ENCODE data around the gene CPNE4. TPM values are rescaled to one million over a fixed set of nuclear protein-coding genes. Genes with fewer than 3 reads are reported as not detected.

The CPNE4 gene
- total RNA-seq, 1 experiment from 2014 or later: not detected

GRCh38 chr3:131917006-131917405, 117.8 kb downstream of the CPNE4 start:
- H4K20me1 ChIP-seq (ENCODE audit: low read length): no peaks in the 10 kb centered on the region
- intact Hi-C loops (cut with micrococcal nuclease): no loop called here
- no peaks in the 10 kb centered on the region for H3K9me2 ChIP-seq (replicated peaks; ENCODE audit: low read length)
- no peaks in the 10 kb centered on the region for H3K27me3 ChIP-seq (ENCODE audit: low read length)
- no TSS peak for BruUV-seq (replicated peaks)
- no peaks in the 10 kb centered on the region for H3K36me3 ChIP-seq (ENCODE audit: low read depth, low read length)
- POLR2A ChIA-PET (ENCODE audit: unreplicated experiment): no interaction called here
- no peak overlapping the region for H3K4me2 ChIP-seq (ENCODE audit: low read length)
- no peaks in the 10 kb centered on the region for H3K9me3 ChIP-seq (ENCODE audit: low read length)
- DNase-seq (no peak), ATAC-seq (no peak)
- no peaks in the 10 kb centered on the region for H3K4me1 ChIP-seq (ENCODE audit: insufficient read depth, low read length)
- no peak overlapping the region for H3K9ac ChIP-seq (ENCODE audit: low read length)
- CTCF ChIA-PET: no interaction called here
- H3K79me2 ChIP-seq (ENCODE audit: low read length): no peaks in the 10 kb centered on the region
- H2AFZ ChIP-seq (ENCODE audit: low read length): no peak overlapping the region
- no peak overlapping the region for H3K27ac ChIP-seq (ENCODE audit: low read length)
- H3F3A ChIP-seq (ENCODE audit: low read length, unreplicated experiment): no peaks in the 10 kb centered on the region
- no peak overlapping the region for H3K4me3 ChIP-seq (ENCODE audit: low read length)
- TF ChIP-seq CTCF (conservative IDR thresholded peaks at IDR 0.05; ENCODE audit: low read depth, low read length) (no peak), EZH2phosphoT487 (IDR thresholded peaks at IDR 0.05; ENCODE audit: borderline replicate concordance, low read length) (no peak), EZH2 (IDR thresholded peaks at IDR 0.05; ENCODE audit: low read length, unreplicated experiment) (no peak)

- no peaks in the 10 kb centered on the region for H3K4me1 ChIP-seq (ENCODE audit: insufficient read depth, low read length)
- no peak for ATAC-seq
- no peak for DNase-seq
- H3K4me3 ChIP-seq (ENCODE audit: low read length): no peak overlapping the region
- no peak overlapping the region for H2AFZ ChIP-seq (ENCODE audit: low read length)
- no peaks in the 10 kb centered on the region for H3K9me2 ChIP-seq (replicated peaks; ENCODE audit: low read length)
- H3K36me3 ChIP-seq (ENCODE audit: low read depth, low read length): no peaks in the 10 kb centered on the region
- H4K20me1 ChIP-seq (ENCODE audit: low read length): no peaks in the 10 kb centered on the region
- POLR2A ChIA-PET (ENCODE audit: unreplicated experiment): no interaction called here
- H3K27me3 ChIP-seq (ENCODE audit: low read length): no peaks in the 10 kb centered on the region
- BruUV-seq (replicated peaks): no TSS peak
- H3F3A ChIP-seq (ENCODE audit: low read length, unreplicated experiment): no peaks in the 10 kb centered on the region
- no peak overlapping the region for H3K4me2 ChIP-seq (ENCODE audit: low read length)
- no peaks in the 10 kb centered on the region for H3K79me2 ChIP-seq (ENCODE audit: low read length)
- CTCF ChIA-PET: no interaction called here
- TF ChIP-seq EZH2 (IDR thresholded peaks at IDR 0.05; ENCODE audit: low read length, unreplicated experiment) (no peak), CTCF (conservative IDR thresholded peaks at IDR 0.05; ENCODE audit: low read depth, low read length) (no peak), EZH2phosphoT487 (IDR thresholded peaks at IDR 0.05; ENCODE audit: borderline replicate concordance, low read length) (no peak)
- no peak overlapping the region for H3K9ac ChIP-seq (ENCODE audit: low read length)
- H3K9me3 ChIP-seq (ENCODE audit: low read length): no peaks in the 10 kb centered on the region
- no peak overlapping the region for H3K27ac ChIP-seq (ENCODE audit: low read length)
- intact Hi-C loops (cut with micrococcal nuclease): no loop called here
These were observed 120.6 kb downstream of the CPNE4 start for GRCh38 chr3:131914090-131914691.

DNA sequence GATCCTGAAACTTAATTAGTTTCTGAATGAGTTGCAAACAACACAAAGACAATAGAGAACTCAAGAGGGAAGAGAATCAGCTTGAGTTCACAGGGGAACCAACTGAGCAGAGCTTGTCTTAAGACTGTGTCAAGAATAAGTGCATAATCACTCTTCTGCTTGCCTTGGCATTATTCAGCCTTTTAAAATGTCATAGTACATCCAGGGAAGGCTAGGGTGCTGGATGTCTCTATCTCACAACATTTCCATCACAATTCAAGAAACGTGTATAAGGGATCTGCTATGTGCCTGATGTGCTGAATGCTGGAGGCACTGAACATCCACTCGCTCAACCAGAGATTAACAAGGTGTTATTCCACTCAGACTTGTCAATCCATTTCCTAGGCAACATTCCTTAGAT, 122.6 kb downstream of the CPNE4 start:
- no peak overlapping the region for H2AFZ ChIP-seq (ENCODE audit: low read length)
- no peaks in the 10 kb centered on the region for H3K27me3 ChIP-seq (ENCODE audit: low read length)
- H4K20me1 ChIP-seq (ENCODE audit: low read length): no peaks in the 10 kb centered on the region
- CTCF ChIA-PET: no interaction called here
- no peak overlapping the region for H3K4me2 ChIP-seq (ENCODE audit: low read length)
- no peak overlapping the region for H3K27ac ChIP-seq (ENCODE audit: low read length)
- no peak for TF ChIP-seq EZH2phosphoT487 (IDR thresholded peaks at IDR 0.05; ENCODE audit: borderline replicate concordance, low read length)
- no peak for TF ChIP-seq CTCF (conservative IDR thresholded peaks at IDR 0.05; ENCODE audit: low read depth, low read length)
- no TSS peak for BruUV-seq (replicated peaks)
- H3K4me1 ChIP-seq (ENCODE audit: insufficient read depth, low read length): no peaks in the 10 kb centered on the region
- no peaks in the 10 kb centered on the region for H3K36me3 ChIP-seq (ENCODE audit: low read depth, low read length)
- no peak overlapping the region for H3K4me3 ChIP-seq (ENCODE audit: low read length)
- POLR2A ChIA-PET (ENCODE audit: unreplicated experiment): no interaction called here
- no peak overlapping the region for H3K9ac ChIP-seq (ENCODE audit: low read length)
- ATAC-seq (no peak), DNase-seq (no peak)
- intact Hi-C loops (cut with micrococcal nuclease): no loop called here
- H3K9me2 ChIP-seq (replicated peaks; ENCODE audit: low read length): no peaks in the 10 kb centered on the region
- H3F3A ChIP-seq (ENCODE audit: low read length, unreplicated experiment): no peaks in the 10 kb centered on the region
- no peaks in the 10 kb centered on the region for H3K79me2 ChIP-seq (ENCODE audit: low read length)
- H3K9me3 ChIP-seq (ENCODE audit: low read length): no peaks in the 10 kb centered on the region
